Ramos (cell line): Measurements from ENCODE around the gene SIDT2.

ENCODE experiments used
- in situ Hi-C: fragments of 300-500 bp; cut with MboI; formaldehyde crosslinking; loops from one replicate; pipeline ENCODE4 v1.14.3; 2022; ENCODE audit warnings: low sequenced_read_pairs; ENCODE audit not compliant: unreplicated experiment

Gene SIDT2

GRCh38 chr11:117201658-117202305, 23.2 kb downstream of the SIDT2 start:
- in situ Hi-C loops = no loop called here

GRCh38 chr11:117202386-117203068, 24.0 kb downstream of the SIDT2 start:
- in situ Hi-C loops = no loop called here

- in situ Hi-C loops = no loop called here
These were observed 24.5 kb downstream of the SIDT2 start for GRCh38 chr11:117203069-117203407.

- in situ Hi-C loops = loop anchor here (5.0 kb wide), 1 partner anchor 72 kb away; no protein-coding TSS in a partner anchor
These were observed 25.9 kb downstream of the SIDT2 start for GRCh38 chr11:117204283-117205080.

GRCh38 chr11:117205211-117205818, 26.8 kb downstream of the SIDT2 start:
- in situ Hi-C loops = loop anchor here (5.0 kb wide), 1 partner anchor 73 kb away; no protein-coding TSS in a partner anchor

GRCh38 chr11:117206111-117206510, 27.6 kb downstream of the SIDT2 start:
- in situ Hi-C loops = loop anchor here (5.0 kb wide), 1 partner anchor 74 kb away; no protein-coding TSS in a partner anchor

- in situ Hi-C loops = loop anchor here (5.0 kb wide), 1 partner anchor 75 kb away; no protein-coding TSS in a partner anchor
These were observed 28.3 kb downstream of the SIDT2 start for GRCh38 chr11:117206859-117207258.

- in situ Hi-C loops = loop anchor here (5.0 kb wide), 1 partner anchor 75 kb away; no protein-coding TSS in a partner anchor
These were observed 28.9 kb downstream of the SIDT2 start for GRCh38 chr11:117207481-117207880.

GRCh38 chr11:117208710-117209109, 30.2 kb downstream of the SIDT2 start:
- in situ Hi-C loops = loop anchor here (5.0 kb wide), 1 partner anchor 76 kb away; no protein-coding TSS in a partner anchor

- in situ Hi-C loops = loop anchor here (5.0 kb wide), 1 partner anchor 77 kb away; no protein-coding TSS in a partner anchor
These were observed 31.0 kb downstream of the SIDT2 start for GRCh38 chr11:117209351-117210125.

- in situ Hi-C loops = no loop called here
These were observed 32.1 kb downstream of the SIDT2 start for GRCh38 chr11:117210620-117211019.

- in situ Hi-C loops = no loop called here
These were observed 34.3 kb downstream of the SIDT2 start for GRCh38 chr11:117212697-117213355.

GRCh38 chr11:117214404-117215110, 36.0 kb downstream of the SIDT2 start:
- in situ Hi-C loops = no loop called here

GRCh38 chr11:117217141-117218084, 38.9 kb downstream of the SIDT2 start:
- in situ Hi-C loops = no loop called here

GRCh38 chr11:117218133-117218915, 39.8 kb downstream of the SIDT2 start:
- in situ Hi-C loops = no loop called here

- in situ Hi-C loops = no loop called here
These were observed 40.5 kb downstream of the SIDT2 start for GRCh38 chr11:117219001-117219400.

- in situ Hi-C loops = no loop called here
These were observed 40.9 kb downstream of the SIDT2 start for GRCh38 chr11:117219455-117219854.
